ENCODE data around the gene BIRC6. TPM values are rescaled to one million over a fixed set of nuclear protein-coding genes. Genes with fewer than 3 reads are reported as not detected.
"Not testable (repeated sequence)": the region's sequence is repeated elsewhere in the genome, so short reads cannot be mapped to it uniquely, and the experiment has no call there.

The BIRC6 gene
- total and polyA plus RNA-seq, 5 donors from 2014 or later, result 18.9 to 176 (median 27.2) TPM

GRCh38 chr2:32552483-32552882 is 195.7 kb downstream of the BIRC6 start:
- not testable (repeated sequence) for H3K27ac Mint-ChIP-seq; DNase-seq; H3K27me3 ChIP-seq (ENCODE audit: control insufficient read depth, insufficient read depth, low read length); ATAC-seq (ENCODE audit: low read depth in 2 of 2); H3K27ac ChIP-seq (ENCODE audit: insufficient read depth, low read length, poor library complexity, severe bottlenecking); H3K9me3 Mint-ChIP-seq; H3K27me3 Mint-ChIP-seq; H3K4me3 Mint-ChIP-seq; H3K4me3 ChIP-seq (ENCODE audit: low read depth, low read length); H3K9me3 ChIP-seq (ENCODE audit: control insufficient read depth in 2 of 2, low read length in 2 of 2); H3K36me3 Mint-ChIP-seq; H3K4me1 ChIP-seq (ENCODE audit: control insufficient read depth, insufficient read depth, low read length, poor library complexity, severe bottlenecking)
- H3K36me3 ChIP-seq (ENCODE audit: control insufficient read depth, insufficient read depth, low read length), result peaks cover 29% of the 10 kb centered on the region
- H3K4me1 Mint-ChIP-seq, result peaks cover 2 to 15% (median 5%) of the 10 kb centered on the region in 4 donors

DNA sequence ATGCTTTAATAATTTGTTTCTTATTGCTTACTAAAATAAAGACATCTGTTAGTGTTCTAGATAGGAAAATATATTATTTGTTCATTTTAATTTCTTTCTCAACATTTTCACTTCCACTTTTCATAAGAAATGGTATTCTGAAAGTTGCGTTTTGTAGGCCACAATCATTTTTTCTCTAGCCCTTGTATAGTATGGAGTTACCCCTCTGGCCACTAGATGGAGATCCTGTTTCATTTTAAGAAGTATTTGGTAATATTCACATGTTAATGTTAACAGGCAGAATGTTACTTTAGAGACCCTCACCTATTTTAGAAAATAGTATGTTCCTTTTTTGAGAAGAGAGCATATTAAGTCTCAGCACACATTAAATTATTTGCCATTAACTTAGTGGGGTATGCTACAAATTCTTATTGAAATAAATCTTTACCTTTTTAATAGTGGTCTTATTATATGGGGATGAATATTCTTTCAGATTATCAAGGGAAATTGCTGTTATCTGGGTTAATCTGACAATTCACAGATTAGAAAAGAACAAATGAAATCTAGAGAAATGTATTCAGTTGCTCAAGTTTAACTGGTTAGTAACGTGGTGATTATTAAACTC is 197.1 kb downstream of the BIRC6 start:
- ATAC-seq (ENCODE audit: low read depth in 2 of 2) (peak; percentile 37 to 65), DNase-seq (peak in 2 of 3 donors; percentile 36 to 62)
- Mint-ChIP-seq H3K36me3 (peaks cover 7% of the 10 kb centered on the region), H3K27me3 (no peaks in the 10 kb centered on the region), H3K9me3 (no peaks in the 10 kb centered on the region), H3K4me3 (no peak overlapping the region), H3K27ac (no peak overlapping the region), H3K4me1 (peaks cover 2 to 15% (median 5%) of the 10 kb centered on the region in 4 donors)
- H3K27ac ChIP-seq (ENCODE audit: insufficient read depth, low read length, poor library complexity, severe bottlenecking), result no peak overlapping the region
- no peaks in the 10 kb centered on the region for H3K4me1 ChIP-seq (ENCODE audit: control insufficient read depth, insufficient read depth, low read length, poor library complexity, severe bottlenecking)
- H3K9me3 ChIP-seq (ENCODE audit: control insufficient read depth in 2 of 2, low read length in 2 of 2), result no peaks in the 10 kb centered on the region
- H3K27me3 ChIP-seq (ENCODE audit: control insufficient read depth, insufficient read depth, low read length), result no peaks in the 10 kb centered on the region
- no peak overlapping the region for H3K4me3 ChIP-seq (ENCODE audit: low read depth, low read length)
- H3K36me3 ChIP-seq (ENCODE audit: control insufficient read depth, insufficient read depth, low read length), result peaks cover 19% of the 10 kb centered on the region

GRCh38 chr2:32558492-32558891 is 201.7 kb downstream of the BIRC6 start:
- no peak overlapping the region for H3K27ac ChIP-seq (ENCODE audit: insufficient read depth, low read length, poor library complexity, severe bottlenecking)
- H3K27me3 Mint-ChIP-seq, result no peaks in the 10 kb centered on the region
- no peak overlapping the region for H3K27ac Mint-ChIP-seq
- DNase-seq (no peak), ATAC-seq (ENCODE audit: low read depth in 2 of 2) (no peak)
- no peak overlapping the region for H3K4me3 Mint-ChIP-seq
- no peaks in the 10 kb centered on the region for H3K27me3 ChIP-seq (ENCODE audit: control insufficient read depth, insufficient read depth, low read length)
- H3K4me1 ChIP-seq (ENCODE audit: control insufficient read depth, insufficient read depth, low read length, poor library complexity, severe bottlenecking), result no peaks in the 10 kb centered on the region
- H3K36me3 ChIP-seq (ENCODE audit: control insufficient read depth, insufficient read depth, low read length), result peaks cover 15% of the 10 kb centered on the region
- peaks cover 2 to 21% (median 6%) of the 10 kb centered on the region in 4 donors for H3K4me1 Mint-ChIP-seq
- H3K9me3 ChIP-seq (ENCODE audit: control insufficient read depth in 2 of 2, low read length in 2 of 2), result no peaks in the 10 kb centered on the region
- H3K4me3 ChIP-seq (ENCODE audit: low read depth, low read length), result no peak overlapping the region
- H3K9me3 Mint-ChIP-seq, result no peaks in the 10 kb centered on the region
- H3K36me3 Mint-ChIP-seq, result peaks cover 21% of the 10 kb centered on the region

GRCh38 chr2:32559136-32559535 is 202.3 kb downstream of the BIRC6 start:
- H3K4me3 ChIP-seq (ENCODE audit: low read depth, low read length), result no peak overlapping the region
- peaks cover 0 to 3% (median 0%) of the 10 kb centered on the region in 7 donors for H3K9me3 Mint-ChIP-seq
- no peak for DNase-seq

GRCh38 chr2:32562906-32563305 is 206.1 kb downstream of the BIRC6 start:
- H3K9me3 Mint-ChIP-seq, result peaks cover 0 to 10% (median 1%) of the 10 kb centered on the region in 7 donors
- H3K27me3 Mint-ChIP-seq, result no peaks in the 10 kb centered on the region
- Histone ChIP-seq H3K27me3 (ENCODE audit: control insufficient read depth, insufficient read depth, low read length) (no peaks in the 10 kb centered on the region), H3K27ac (ENCODE audit: insufficient read depth, low read length, poor library complexity, severe bottlenecking) (no peak overlapping the region), H3K9me3 (ENCODE audit: control insufficient read depth in 2 of 2, low read length in 2 of 2) (peaks cover 6 to 13% of the 10 kb centered on the region in 2 experiments), H3K4me3 (ENCODE audit: low read depth, low read length) (no peak overlapping the region), H3K36me3 (ENCODE audit: control insufficient read depth, insufficient read depth, low read length) (peaks cover 39% of the 10 kb centered on the region), H3K4me1 (ENCODE audit: control insufficient read depth, insufficient read depth, low read length, poor library complexity, severe bottlenecking) (peaks cover 5% of the 10 kb centered on the region)
- H3K4me3 Mint-ChIP-seq, result no peak overlapping the region
- ATAC-seq (ENCODE audit: low read depth in 2 of 2) (no peak), DNase-seq (no peak)
- no peak overlapping the region for H3K27ac Mint-ChIP-seq
- H3K36me3 Mint-ChIP-seq, result peaks cover 50% of the 10 kb centered on the region
- peaks cover 9 to 30% (median 18%) of the 10 kb centered on the region in 4 donors for H3K4me1 Mint-ChIP-seq

More at GRCh38 chr2:32559136-32559535, 202.3 kb downstream of the BIRC6 start:
- peaks cover 5 to 19% (median 10%) of the 10 kb centered on the region in 4 donors for H3K4me1 Mint-ChIP-seq
- no peaks in the 10 kb centered on the region for H3K27me3 Mint-ChIP-seq
- H3K27ac ChIP-seq (ENCODE audit: insufficient read depth, low read length, poor library complexity, severe bottlenecking), result no peak overlapping the region
- no peak for ATAC-seq (ENCODE audit: low read depth in 2 of 2)
- H3K27me3 ChIP-seq (ENCODE audit: control insufficient read depth, insufficient read depth, low read length), result no peaks in the 10 kb centered on the region
- peaks cover 25% of the 10 kb centered on the region for H3K36me3 Mint-ChIP-seq
- peaks cover under 1% of the 10 kb centered on the region for H3K4me1 ChIP-seq (ENCODE audit: control insufficient read depth, insufficient read depth, low read length, poor library complexity, severe bottlenecking)
- no peaks in the 10 kb centered on the region for H3K9me3 ChIP-seq (ENCODE audit: control insufficient read depth in 2 of 2, low read length in 2 of 2)
- H3K36me3 ChIP-seq (ENCODE audit: control insufficient read depth, insufficient read depth, low read length), result peaks cover 15% of the 10 kb centered on the region
- H3K4me3 Mint-ChIP-seq, result peak overlapping the region in 1 of 4 donors; percentile 15
- H3K27ac Mint-ChIP-seq, result no peak overlapping the region

GRCh38 chr2:32564417-32565035 is 207.7 kb downstream of the BIRC6 start:
- H3K27ac ChIP-seq (ENCODE audit: insufficient read depth, low read length, poor library complexity, severe bottlenecking), result no peak overlapping the region
- Mint-ChIP-seq H3K4me3 (no peak overlapping the region), H3K36me3 (peaks cover 45% of the 10 kb centered on the region), H3K27ac (no peak overlapping the region), H3K9me3 (peaks cover 0 to 10% (median 1%) of the 10 kb centered on the region in 7 donors), H3K4me1 (peaks cover 12 to 24% (median 19%) of the 10 kb centered on the region in 4 donors), H3K27me3 (no peaks in the 10 kb centered on the region)
- ATAC-seq (ENCODE audit: low read depth in 2 of 2) (no peak), DNase-seq (no peak)
- peaks cover 5% of the 10 kb centered on the region for H3K4me1 ChIP-seq (ENCODE audit: control insufficient read depth, insufficient read depth, low read length, poor library complexity, severe bottlenecking)
- H3K4me3 ChIP-seq (ENCODE audit: low read depth, low read length), result no peak overlapping the region
- no peaks in the 10 kb centered on the region for H3K27me3 ChIP-seq (ENCODE audit: control insufficient read depth, insufficient read depth, low read length)
- H3K36me3 ChIP-seq (ENCODE audit: control insufficient read depth, insufficient read depth, low read length), result peaks cover 37% of the 10 kb centered on the region
- H3K9me3 ChIP-seq (ENCODE audit: control insufficient read depth in 2 of 2, low read length in 2 of 2), result peaks cover 6 to 13% of the 10 kb centered on the region in 2 experiments

DNA sequence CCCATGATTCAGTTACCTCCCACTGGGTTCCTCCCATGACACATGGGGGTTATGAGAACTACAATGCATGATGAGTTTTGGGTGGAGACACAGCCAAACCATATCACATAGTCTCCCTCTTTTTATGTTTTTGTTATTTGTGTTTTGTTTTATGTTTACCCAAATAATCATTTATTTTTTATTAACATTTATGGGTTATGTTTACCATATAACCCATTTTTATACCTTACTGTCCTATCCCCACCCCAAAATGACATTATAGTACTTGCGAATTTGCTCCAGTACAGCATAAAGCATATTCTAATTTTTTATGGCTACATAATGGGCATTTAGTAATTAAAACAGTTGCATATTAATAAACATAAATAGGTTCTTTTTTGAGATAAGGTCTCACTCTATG is 209.1 kb downstream of the BIRC6 start:
- H3K9me3 Mint-ChIP-seq, result peaks cover 0 to 10% (median 1%) of the 10 kb centered on the region in 7 donors
- H3K27me3 ChIP-seq (ENCODE audit: control insufficient read depth, insufficient read depth, low read length), result no peaks in the 10 kb centered on the region
- H3K27ac Mint-ChIP-seq, result no peak overlapping the region
- H3K36me3 Mint-ChIP-seq, result peaks cover 51% of the 10 kb centered on the region
- ATAC-seq (ENCODE audit: low read depth in 2 of 2), result no peak
- H3K27ac ChIP-seq (ENCODE audit: insufficient read depth, low read length, poor library complexity, severe bottlenecking), result no peak overlapping the region
- no peak for DNase-seq
- peaks cover 5% of the 10 kb centered on the region for H3K4me1 ChIP-seq (ENCODE audit: control insufficient read depth, insufficient read depth, low read length, poor library complexity, severe bottlenecking)
- peaks cover 15 to 26% (median 25%) of the 10 kb centered on the region in 4 donors for H3K4me1 Mint-ChIP-seq
- H3K36me3 ChIP-seq (ENCODE audit: control insufficient read depth, insufficient read depth, low read length), result peaks cover 33% of the 10 kb centered on the region
- peaks cover 6 to 13% of the 10 kb centered on the region in 2 experiments for H3K9me3 ChIP-seq (ENCODE audit: control insufficient read depth in 2 of 2, low read length in 2 of 2)
- H3K27me3 Mint-ChIP-seq, result no peaks in the 10 kb centered on the region
- H3K4me3 ChIP-seq (ENCODE audit: low read depth, low read length), result no peak overlapping the region
- H3K4me3 Mint-ChIP-seq, result no peak overlapping the region

Measured in CD4-positive, CD25-positive, alpha-beta regulatory T cell (primary cell).